Measurements from ENCODE around the gene CCHCR1. TPM values are rescaled to one million over a fixed set of nuclear protein-coding genes. Genes with fewer than 3 reads are reported as not detected.

The CCHCR1 gene
- total RNA-seq, 1 experiment from 2014 or later = 43.2 TPM

DNA sequence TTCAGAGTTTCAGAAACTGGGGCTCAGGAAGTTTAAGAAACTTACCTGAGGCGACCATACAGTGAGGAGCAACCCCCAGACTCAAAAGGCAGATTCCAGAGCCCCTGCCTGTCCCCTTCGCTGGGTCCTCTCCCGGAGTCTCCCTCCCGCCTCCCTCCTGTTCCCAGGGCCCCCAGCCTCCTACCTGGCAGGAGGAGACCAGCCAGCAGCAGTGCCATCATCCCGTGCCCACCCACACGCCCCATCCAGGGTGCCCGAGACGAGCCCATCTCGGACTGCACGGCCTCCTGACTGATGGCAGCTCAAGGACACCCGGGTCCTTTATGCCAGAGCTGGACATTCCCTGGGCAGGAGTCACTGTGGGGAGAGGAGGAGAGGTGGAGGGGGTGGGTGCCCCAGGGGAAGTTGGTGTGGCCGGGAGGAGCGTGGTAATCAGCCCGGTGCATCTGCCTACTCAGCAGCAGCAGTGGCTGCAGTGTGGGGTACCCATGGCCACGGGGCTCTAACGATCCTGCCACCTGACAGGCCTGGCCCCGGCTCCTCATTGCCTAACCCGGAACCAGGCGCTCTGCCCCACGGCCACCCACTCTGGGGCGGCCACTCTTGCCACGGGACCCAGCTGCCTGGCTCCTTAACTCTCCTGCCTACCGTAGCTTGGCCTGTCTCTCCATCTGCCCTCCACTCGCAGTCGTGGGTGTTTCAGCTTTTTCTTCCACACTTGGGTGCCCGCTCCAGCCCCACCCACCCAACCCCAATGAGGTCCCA is 37.3 kb downstream of the CCHCR1 start, which contains the start of gene CDSN:
TSS of gene CDSN (minus strand) at position 296 of the 765 bp plus-strand sequence. CDS start at position 269, 27 bp downstream.
- Histone ChIP-seq H3K27me3 (replicated peaks; ENCODE audit: control insufficient read depth, insufficient read depth, low read length) (no peaks in the 10 kb centered on the region), H3K9me3 (no peaks in the 10 kb centered on the region), H3K36me3 (ENCODE audit: control insufficient read depth, insufficient read depth, low read length) (no peaks in the 10 kb centered on the region), H3K4me1 (peaks cover 2% of the 10 kb centered on the region; the same call in 1 of the 2 replicates), H3K4me3 (ENCODE audit: low read depth, low read length) (no peak within 1 kb of the TSS)
- ChIA-PET CTCF (interaction anchor here (1.2 kb wide), 1 partner anchor 33 kb away, joined by 6 read pairs; no protein-coding TSS in a partner anchor), POLR2A (no interaction called here)
- Mint-ChIP-seq H3K9me3 (ENCODE audit: unreplicated experiment) (no peaks in the 10 kb centered on the region), H3K27me3 (ENCODE audit: insufficient read depth, unreplicated experiment) (no peaks in the 10 kb centered on the region), H3K27ac (ENCODE audit: unreplicated experiment) (no peak within 1 kb of the TSS), H3K36me3 (ENCODE audit: insufficient read depth, unreplicated experiment) (no peaks in the 10 kb centered on the region), H3K4me1 (ENCODE audit: low read depth, unreplicated experiment) (peaks cover 3% of the 10 kb centered on the region), H3K4me3 (ENCODE audit: unreplicated experiment) (no peak within 1 kb of the TSS)
- intact Hi-C loops (cut with micrococcal nuclease; ENCODE audit: unreplicated experiment) = no loop called here
- TF ChIP-seq CTCF (IDR thresholded peaks at IDR 0.05; ENCODE audit: insufficient read depth in 1 of 2, low read depth in 1 of 2, low read length in 1 of 2, severe bottlenecking in 1 of 2, unreplicated experiment in 1 of 2) = no peak
- no peak for DNase-seq
- no TSS peak for BruUV-seq (replicated peaks)

- no peaks in the 10 kb centered on the region for H3K9me3 ChIP-seq
- no peak for DNase-seq
- no peak overlapping the region for H3K27ac Mint-ChIP-seq (ENCODE audit: unreplicated experiment)
- intact Hi-C loops (cut with micrococcal nuclease; ENCODE audit: unreplicated experiment) = no loop called here
- BruUV-seq (replicated peaks) = no TSS peak
- H3K4me1 ChIP-seq = peaks cover 23% of the 10 kb centered on the region
- H3K27me3 Mint-ChIP-seq (ENCODE audit: insufficient read depth, unreplicated experiment) = no peaks in the 10 kb centered on the region
- H3K9me3 Mint-ChIP-seq (ENCODE audit: unreplicated experiment) = no peaks in the 10 kb centered on the region
- H3K4me3 ChIP-seq (ENCODE audit: low read depth, low read length) = no peak overlapping the region
- no peaks in the 10 kb centered on the region for H3K27me3 ChIP-seq (replicated peaks; ENCODE audit: control insufficient read depth, insufficient read depth, low read length)
- TF ChIP-seq CTCF (IDR thresholded peaks at IDR 0.05; ENCODE audit: insufficient read depth in 1 of 2, low read depth in 1 of 2, low read length in 1 of 2, severe bottlenecking in 1 of 2, unreplicated experiment in 1 of 2) = no peak
- ChIA-PET POLR2A (no interaction called here), CTCF (interaction anchor here (0.7 to 1.3 kb wide), 2 partner anchors 10 to 31 kb away, joined by 6 to 7 read pairs; no protein-coding TSS in a partner anchor)
- H3K36me3 ChIP-seq (ENCODE audit: control insufficient read depth, insufficient read depth, low read length) = no peaks in the 10 kb centered on the region
- H3K36me3 Mint-ChIP-seq (ENCODE audit: insufficient read depth, unreplicated experiment) = peaks cover 6% of the 10 kb centered on the region
- no peak overlapping the region for H3K4me3 Mint-ChIP-seq (ENCODE audit: unreplicated experiment)
- peaks cover 15% of the 10 kb centered on the region for H3K4me1 Mint-ChIP-seq (ENCODE audit: low read depth, unreplicated experiment)
Measured at GRCh38 chr6:31118178-31118577, 39.4 kb downstream of the CCHCR1 start.

DNA sequence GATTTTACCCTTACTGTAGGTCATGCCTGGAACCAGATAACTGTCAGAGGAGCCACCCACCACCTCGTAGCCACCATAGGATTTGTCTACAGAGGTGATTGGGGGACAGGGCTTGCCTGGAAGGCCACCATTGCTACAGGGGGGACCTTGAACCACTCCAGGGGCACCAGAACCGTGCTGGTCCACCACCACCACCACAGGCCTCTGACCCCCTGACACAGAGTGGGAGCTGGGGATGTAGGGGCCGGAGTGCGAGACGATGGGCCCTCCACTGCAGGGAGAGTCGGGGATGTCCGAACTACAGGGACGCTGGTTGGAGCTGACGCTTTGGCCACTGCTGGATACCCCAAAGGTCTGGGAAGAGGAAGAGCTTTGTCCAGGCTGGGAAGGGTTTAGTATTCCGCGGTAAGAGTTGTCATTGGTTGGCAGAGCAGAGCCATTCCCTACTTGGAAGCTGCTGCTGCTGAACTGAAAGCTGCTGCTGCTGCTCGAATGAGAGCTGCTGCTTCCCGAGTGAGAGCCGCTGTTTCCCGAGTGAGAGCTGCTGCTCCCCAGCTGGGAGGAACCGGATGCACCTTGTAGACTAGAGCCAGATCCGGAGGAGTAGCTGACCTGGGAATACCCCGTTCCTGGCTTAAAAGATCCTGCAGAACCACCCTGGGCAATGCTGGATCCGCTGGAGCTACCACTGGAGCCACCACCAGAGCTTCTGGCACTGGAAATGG is 40.8 kb downstream of the CCHCR1 start:
- CTCF ChIA-PET = interaction anchor here (0.8 to 1.3 kb wide), 2 partner anchors 29 to 519 kb away, joined by 5 to 7 read pairs; no protein-coding TSS in a partner anchor
- no peak for TF ChIP-seq CTCF (IDR thresholded peaks at IDR 0.05; ENCODE audit: insufficient read depth in 1 of 2, low read depth in 1 of 2, low read length in 1 of 2, severe bottlenecking in 1 of 2, unreplicated experiment in 1 of 2)
- intact Hi-C loops (cut with micrococcal nuclease; ENCODE audit: unreplicated experiment) = no loop called here
- H3K4me1 ChIP-seq = peaks cover 24% of the 10 kb centered on the region
- no peak overlapping the region for H3K4me3 ChIP-seq (ENCODE audit: low read depth, low read length)
- Mint-ChIP-seq H3K4me3 (ENCODE audit: unreplicated experiment) (no peak overlapping the region), H3K4me1 (ENCODE audit: low read depth, unreplicated experiment) (peaks cover 23% of the 10 kb centered on the region), H3K36me3 (ENCODE audit: insufficient read depth, unreplicated experiment) (peaks cover 6% of the 10 kb centered on the region), H3K27me3 (ENCODE audit: insufficient read depth, unreplicated experiment) (no peaks in the 10 kb centered on the region), H3K27ac (ENCODE audit: unreplicated experiment) (no peak overlapping the region), H3K9me3 (ENCODE audit: unreplicated experiment) (no peaks in the 10 kb centered on the region)
- H3K9me3 ChIP-seq = no peaks in the 10 kb centered on the region
- no peaks in the 10 kb centered on the region for H3K36me3 ChIP-seq (ENCODE audit: control insufficient read depth, insufficient read depth, low read length)
- DNase-seq = no peak
- POLR2A ChIA-PET = no interaction called here
- no peaks in the 10 kb centered on the region for H3K27me3 ChIP-seq (replicated peaks; ENCODE audit: control insufficient read depth, insufficient read depth, low read length)
- no TSS peak for BruUV-seq (replicated peaks)
